ACC112 (cell line): ENCODE measurements around the gene UACA.

Experiments
- H2AFZ ChIP-seq: fragments of 200-600 bp; sonication (generic); one replicate; pipeline ENCODE4 v1.6.0; 2017; ENCODE audit warnings: antibody characterized with exemption, low read length; ENCODE audit not compliant: unreplicated experiment
- H3K27ac ChIP-seq: fragments of 200-600 bp; sonication (generic); 2 replicates; pipeline ENCODE4 v1.5.1; 2014; ENCODE audit warnings: low read depth, mild to moderate bottlenecking, antibody characterized with exemption, low read length, moderate library complexity
- H3K27me3 ChIP-seq: fragments of 200-600 bp; sonication (generic); 2 replicates; pipeline ENCODE4 v1.6.1; 2014; ENCODE audit warnings: mild to moderate bottlenecking, antibody characterized with exemption, low read length, moderate library complexity, mixed read lengths; ENCODE audit not compliant: insufficient read depth
- H3K36me3 ChIP-seq: fragments of 200-600 bp; sonication (generic); 2 replicates; pipeline ENCODE4 v1.6.1; 2016; ENCODE audit warnings: mild to moderate bottlenecking, antibody characterized with exemption, low read length, moderate library complexity, mixed read lengths; ENCODE audit not compliant: insufficient read depth
- H3K4me1 ChIP-seq: fragments of 200-600 bp; sonication (generic); one replicate; pipeline ENCODE4 v1.6.1; 2016; ENCODE audit warnings: low read length, mixed read lengths; ENCODE audit not compliant: insufficient read depth, unreplicated experiment, control insufficient read depth
- H3K4me3 ChIP-seq: fragments of 200-600 bp; sonication (generic); 2 replicates; pipeline ENCODE4 v1.5.1; 2014; ENCODE audit warnings: mild to moderate bottlenecking, low read depth, low read length
- H3K79me2 ChIP-seq: fragments of 200-600 bp; sonication (generic); one replicate; pipeline ENCODE4 v1.6.0; 2016; ENCODE audit warnings: low read length; ENCODE audit not compliant: control insufficient read depth, unreplicated experiment, insufficient read depth

Gene UACA

DNA sequence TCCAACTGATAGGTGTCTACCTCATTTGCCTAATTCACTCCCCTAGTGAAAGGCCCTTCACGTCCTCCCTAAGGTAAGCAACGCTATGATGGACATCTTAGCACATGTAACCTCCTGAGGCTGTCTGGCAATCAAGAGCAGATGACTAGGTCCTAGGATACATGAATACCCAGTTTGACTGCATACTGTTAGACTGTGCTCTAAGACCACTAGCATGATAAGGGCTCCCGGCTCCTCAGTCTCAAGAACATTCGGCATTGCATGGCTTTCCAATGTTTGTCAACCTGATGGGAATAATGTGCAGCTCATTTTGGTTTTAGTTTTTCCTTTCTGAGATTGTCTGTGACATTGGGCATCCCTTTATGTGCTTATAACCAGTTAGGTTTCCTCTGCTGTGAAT lies 152.1 kb downstream of the UACA start:
- H3K27me3 ChIP-seq, result no peaks in the 10 kb centered on the region
- H3K4me1 ChIP-seq, result peaks cover under 1% of the 10 kb centered on the region
- H3K36me3 ChIP-seq, result no peaks in the 10 kb centered on the region

DNA sequence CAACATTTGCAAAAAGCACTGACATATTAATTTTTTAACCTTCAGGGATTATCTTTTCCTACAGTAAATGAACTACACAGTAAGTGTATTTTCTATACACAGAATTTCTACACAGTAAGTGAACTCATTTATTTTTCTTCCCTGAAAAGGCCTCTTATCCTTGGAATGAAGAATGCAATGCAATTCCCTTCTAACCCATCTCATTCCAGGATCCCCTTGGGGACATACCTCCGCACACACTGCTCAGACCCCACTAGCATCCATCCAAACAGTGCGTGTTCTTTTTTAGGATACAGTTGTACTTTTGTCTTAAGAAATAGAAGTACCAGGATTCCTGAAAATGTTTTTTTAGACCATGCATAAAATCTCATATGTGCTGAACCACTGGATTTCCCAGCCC lies 152.8 kb downstream of the UACA start:
- Histone ChIP-seq H3K79me2 (no peaks in the 10 kb centered on the region), H3K36me3 (no peaks in the 10 kb centered on the region), H3K27me3 (no peaks in the 10 kb centered on the region), H3K4me3 (no peak overlapping the region), H3K27ac (no peak overlapping the region), H2AFZ (no peak overlapping the region), H3K4me1 (peaks cover 8% of the 10 kb centered on the region)

More for the DNA sequence above, 152.1 kb downstream of the UACA start:
- no peak overlapping the region for H3K4me3 ChIP-seq
- no peak overlapping the region for H2AFZ ChIP-seq
- no peak overlapping the region for H3K27ac ChIP-seq
- H3K79me2 ChIP-seq, result no peaks in the 10 kb centered on the region

DNA sequence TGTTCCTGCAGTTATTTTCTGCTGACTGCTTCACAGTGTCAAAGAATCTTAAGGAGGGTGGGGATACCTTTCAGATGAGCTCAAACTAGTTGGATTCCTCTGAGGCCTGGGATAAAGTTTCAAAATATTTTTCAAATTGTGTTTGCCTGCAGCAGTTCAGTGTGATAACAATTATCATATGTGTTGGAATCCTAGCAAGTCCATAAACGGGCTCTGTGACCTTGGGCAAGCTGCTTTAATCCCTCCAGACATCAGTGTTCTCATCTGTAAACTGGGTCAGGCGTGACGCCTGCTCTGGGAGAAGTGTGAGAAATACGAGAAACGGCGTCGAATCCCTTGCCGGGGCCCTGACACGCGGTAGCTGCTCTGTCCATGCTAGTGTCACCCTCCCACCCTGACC lies 153.5 kb downstream of the UACA start:
- H2AFZ ChIP-seq, result no peak overlapping the region
- no peaks in the 10 kb centered on the region for H3K27me3 ChIP-seq
- H3K79me2 ChIP-seq, result no peaks in the 10 kb centered on the region
- no peak overlapping the region for H3K4me3 ChIP-seq
- H3K36me3 ChIP-seq, result no peaks in the 10 kb centered on the region
- peaks cover 14% of the 10 kb centered on the region for H3K4me1 ChIP-seq
- H3K27ac ChIP-seq, result no peak overlapping the region

DNA sequence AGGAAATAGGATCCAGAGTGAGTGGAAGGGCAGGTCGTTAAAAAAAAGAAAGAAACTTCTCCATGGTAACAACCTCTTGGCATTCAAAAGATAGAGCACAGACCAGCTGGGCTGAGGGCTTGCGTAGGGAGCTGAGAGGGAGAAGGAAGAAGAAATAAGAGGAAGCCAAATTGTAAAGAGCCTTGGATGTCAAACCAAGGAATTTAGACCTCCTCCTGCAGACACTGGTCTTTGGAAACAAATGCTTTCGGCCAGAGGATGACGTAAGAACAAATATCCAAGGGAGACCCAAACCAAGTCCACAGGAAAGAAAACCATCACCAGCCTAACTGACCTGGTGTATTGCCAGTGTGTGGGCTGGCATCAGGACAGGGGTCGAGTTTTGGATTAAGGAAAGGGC lies 155.2 kb downstream of the UACA start:
- Histone ChIP-seq H3K36me3 (no peaks in the 10 kb centered on the region), H3K79me2 (no peaks in the 10 kb centered on the region), H3K4me3 (no peak overlapping the region), H2AFZ (no peak overlapping the region), H3K27me3 (no peaks in the 10 kb centered on the region), H3K27ac (no peak overlapping the region), H3K4me1 (peaks cover 19% of the 10 kb centered on the region)

DNA sequence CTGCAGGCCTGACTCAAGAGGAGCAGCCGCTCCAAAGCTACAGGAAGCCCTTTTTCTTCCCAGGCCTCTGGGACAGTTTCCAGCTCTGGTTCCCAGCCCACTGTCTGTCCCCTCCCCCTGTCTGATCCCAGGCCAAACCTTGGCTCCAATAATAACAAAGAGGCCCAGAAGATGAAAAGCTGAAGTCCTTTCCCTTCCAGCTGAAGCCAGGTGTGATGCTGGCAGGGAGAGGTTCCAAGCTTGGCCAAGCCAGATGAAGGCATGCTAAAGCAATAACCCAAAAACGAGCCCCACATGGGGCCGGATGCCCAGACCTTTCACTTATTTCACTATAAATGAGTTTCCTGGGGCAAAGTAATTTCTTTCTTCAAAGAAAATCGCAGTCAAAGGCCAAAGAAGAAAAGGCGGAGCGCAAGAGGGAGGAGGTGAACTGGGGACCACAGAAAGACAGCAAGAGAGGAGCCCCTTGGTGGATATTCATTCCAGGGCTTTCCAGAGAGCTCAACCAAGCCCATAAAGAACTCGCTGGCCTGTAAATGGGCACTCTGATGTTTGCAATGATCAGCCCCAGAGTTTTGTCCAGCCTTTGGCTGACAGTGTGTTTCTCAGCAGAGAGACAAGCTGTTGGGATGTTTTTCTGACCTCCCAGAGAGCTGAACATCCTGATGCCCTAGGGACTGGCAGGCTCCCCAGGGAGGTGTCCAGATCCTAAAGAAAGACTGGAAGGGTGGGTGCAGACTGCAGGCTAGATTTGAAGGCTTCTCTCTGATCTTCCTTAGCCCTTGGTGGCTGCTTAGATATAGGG lies 157.6 kb downstream of the UACA start:
- Histone ChIP-seq H3K27me3 (no peaks in the 10 kb centered on the region), H2AFZ (no peak overlapping the region), H3K36me3 (no peaks in the 10 kb centered on the region), H3K27ac (no peak overlapping the region), H3K4me3 (no peak overlapping the region), H3K79me2 (no peaks in the 10 kb centered on the region), H3K4me1 (peaks cover 19% of the 10 kb centered on the region)

DNA sequence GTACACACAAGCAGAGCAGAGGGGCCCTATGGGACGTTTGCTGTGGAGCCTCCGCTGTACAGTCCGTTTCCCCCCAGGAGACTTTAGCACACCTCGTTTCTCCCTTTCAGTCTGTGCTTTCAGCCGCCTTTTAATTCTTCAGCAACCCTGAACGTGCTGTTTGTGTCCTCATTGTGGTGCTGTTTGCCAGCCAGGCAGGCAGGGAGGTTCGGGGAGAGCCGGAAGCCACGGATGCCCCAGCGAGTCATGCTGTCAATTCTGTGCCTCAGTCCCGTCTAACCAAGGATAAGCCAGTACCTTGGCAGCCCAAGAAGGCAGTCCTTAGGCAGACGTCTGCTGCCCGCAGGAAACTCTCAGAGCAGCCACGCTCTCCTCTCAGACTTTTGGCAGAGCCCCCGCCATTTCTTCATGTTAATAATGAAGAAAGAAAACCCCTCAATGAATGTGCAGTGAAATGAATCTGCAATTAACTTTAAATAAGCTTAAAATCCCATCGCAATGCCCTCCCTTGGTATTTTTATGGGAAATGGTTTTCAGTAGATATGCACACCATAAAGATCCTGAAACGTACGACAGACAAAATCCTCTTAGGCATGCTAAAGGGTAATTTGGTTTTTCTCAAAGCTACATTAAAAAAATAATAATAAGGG lies 158.6 kb downstream of the UACA start:
- Histone ChIP-seq H3K4me1 (peaks cover 19% of the 10 kb centered on the region), H2AFZ (no peak overlapping the region), H3K27ac (no peak overlapping the region), H3K4me3 (no peak overlapping the region), H3K79me2 (no peaks in the 10 kb centered on the region), H3K36me3 (no peaks in the 10 kb centered on the region), H3K27me3 (no peaks in the 10 kb centered on the region)
